Neural cell (in vitro differentiated cells): ENCODE results near the gene AEBP1.

ENCODE experiments used
- CTCF ChIP-seq: fragments of 450-650 bp; IDR thresholded peaks from 2 replicates; pipeline ENCODE4 v1.5.1; 2014; ENCODE audit warnings: antibody characterized with exemption, mild to moderate bottlenecking, moderate library complexity; ENCODE audit not compliant: poor library complexity, severe bottlenecking
- EZH2 ChIP-seq: fragments of 200-600, 300-800 bp; shearing (Covaris generic), sonication (generic); IDR thresholded peaks from 2 replicates; pipeline ENCODE4 v1.6.1; 2014; ENCODE audit warnings: antibody characterized with exemption, low read length, borderline replicate concordance, mild to moderate bottlenecking; ENCODE audit not compliant: insufficient read depth, poor library complexity, severe bottlenecking
- POLR2AphosphoS5 ChIP-seq: IDR thresholded peaks from 2 replicates; pipeline ENCODE4 v1.6.1; 2012
- REST ChIP-seq: IDR thresholded peaks from 2 replicates; pipeline ENCODE4 v1.6.1; 2012; ENCODE audit warnings: borderline replicate concordance

- TF ChIP-seq CTCF = no peak
- no peak for TF ChIP-seq EZH2
- TF ChIP-seq POLR2AphosphoS5 = no peak
- no peak for TF ChIP-seq REST
Measured at GRCh38 chr7:44073664-44074348, 30.3 kb upstream of the AEBP1 start.
